K562 (cell line): ENCODE measurements around the gene ART1. TPM values are rescaled to one million over a fixed set of nuclear protein-coding genes. Genes with fewer than 3 reads are reported as not detected.
A peak's percentile ranks its signal among the peaks of the same experiment; 100 is the strongest.

Source experiments
- ATAC-seq: fragments of 200-7000 bp; cut with Tn5 transposase; 3 replicates; pipeline ENCODE4 v1.9.1; 2020; ENCODE audit warnings: moderate library complexity
- BruUV-seq: library from RNA; stranded (reverse); fragments of 400-500 nt; replicated peaks from 2 replicates; lab custom pipeline; 2021; lab: Mats Ljungman, UMichigan
- CTCF ChIA-PET: fragments of 300-600 bp; formaldehyde crosslinking; extraction: SDS; loops from one replicate; lab custom pipeline; 2021; ENCODE audit warnings: low intra/inter-chr PET ratio; lab: Yijun Ruan, JAX
- POLR2A ChIA-PET: fragments of 300-600, 350-650 bp; sonication (Branson Sonifier 250); formaldehyde crosslinking; extraction: SDS; loops from one replicate; lab custom pipeline; 2021; ENCODE audit warnings: antibody characterized with exemption, inconsistent platforms; lab: Yijun Ruan, JAX
- DNase-seq, 4 experiments: peaks; one replicate each; pipeline versions ENCODE4 v3.0.0 to v3.0.0-alpha.2; 2011 to 2018; ENCODE audit warnings: low spot score in 3 of 4, mixed read lengths in 3 of 4; ENCODE audit errors: extremely low read depth in 1 of 4
- FAIRE-seq: peaks from 2 replicates; lab custom pipeline; 2011; peaks lifted over from hg19 to GRCh38; lab: Jason Lieb, UNC
- H2AFZ ChIP-seq: 2 replicates; pipeline ENCODE4 v1.6.0; 2011; ENCODE audit warnings: low read depth, low read length, control low read depth, inconsistent platforms
- H3K27ac ChIP-seq: fragments of 200-600 bp; 3 replicates; pipeline ENCODE4 v1.8.0; 2011; ENCODE audit warnings: low read depth, mild to moderate bottlenecking, control low read depth, inconsistent platforms, low read length, moderate library complexity, mixed read lengths; ENCODE audit errors: extremely low read depth
- H3K27me3 ChIP-seq, 2 experiments: fragments of 300-600 bp in 1 of 2; 2 replicates in 1 of 2; 3 replicates in 1 of 2; pipeline versions ENCODE4 v1.6.0 to v1.8.0; 2011; ENCODE audit warnings: inconsistent platforms in 2 of 2, low read length in 2 of 2, mild to moderate bottlenecking in 1 of 2, mixed read lengths in 1 of 2, moderate library complexity in 1 of 2; ENCODE audit not compliant: control insufficient read depth in 2 of 2, insufficient read depth in 2 of 2
- H3K36me3 ChIP-seq: fragments of 300-600 bp; 3 replicates; pipeline ENCODE4 v1.8.0; 2011; ENCODE audit warnings: mild to moderate bottlenecking, low read length, inconsistent platforms; ENCODE audit not compliant: control insufficient read depth, insufficient read depth
- H3K4me1 ChIP-seq, 2 experiments: fragments of 200-600 bp in 1 of 2; replicated peaks in 1 of 2; 2 replicates in 1 of 2; 3 replicates in 1 of 2; pipeline versions ENCODE4 v1.5.1 to v1.8.0; 2011; ENCODE audit warnings: inconsistent platforms in 2 of 2, low read length in 2 of 2, mild to moderate bottlenecking in 1 of 2, mixed read lengths in 1 of 2, moderate library complexity in 1 of 2; ENCODE audit not compliant: control insufficient read depth in 2 of 2, insufficient read depth in 2 of 2
- H3K4me2 ChIP-seq: 2 replicates; pipeline ENCODE4 v1.6.1; 2011; ENCODE audit warnings: low read length, control low read depth, inconsistent platforms, mixed read lengths; ENCODE audit not compliant: insufficient read depth
- H3K4me3 ChIP-seq: fragments of 200-600 bp; sonication (generic), shearing (Covaris generic); 2 replicates; pipeline ENCODE4 v1.5.1; 2016; ENCODE audit warnings: control low read depth, inconsistent platforms
- H3K79me2 ChIP-seq: fragments of 200-600 bp; 3 replicates; pipeline ENCODE4 v1.8.0; 2011; ENCODE audit warnings: low read length, inconsistent platforms; ENCODE audit not compliant: control insufficient read depth, insufficient read depth
- H3K9ac ChIP-seq, 2 experiments: 2 replicates each; pipeline versions ENCODE4 v1.6.0 to v1.6.1; 2011; ENCODE audit warnings: low read depth in 2 of 2, low read length in 2 of 2, control low read depth in 1 of 2, inconsistent platforms in 1 of 2, mild to moderate bottlenecking in 1 of 2, mixed read lengths in 1 of 2; ENCODE audit not compliant: insufficient read depth in 1 of 2
- H3K9me1 ChIP-seq: one replicate; pipeline ENCODE4 v1.6.0; 2011; ENCODE audit warnings: inconsistent platforms, mild to moderate bottlenecking, low read length, moderate library complexity; ENCODE audit not compliant: control insufficient read depth, insufficient read depth
- H3K9me3 ChIP-seq: replicated peaks from 2 replicates; pipeline ENCODE4 v1.5.1; 2011; ENCODE audit warnings: low read depth, low read length, inconsistent platforms; ENCODE audit not compliant: control insufficient read depth, insufficient read depth
- H4K20me1 ChIP-seq: replicated peaks from 2 replicates; pipeline ENCODE4 v1.6.1; 2011; ENCODE audit warnings: low read length, inconsistent platforms, mixed read lengths; ENCODE audit not compliant: control insufficient read depth, insufficient read depth
- HNRNPL ChIP-seq: fragments of 200-400 bp; formaldehyde crosslinking; IDR thresholded peaks from 2 replicates; pipeline ENCODE4 v1.6.1; 2017; ENCODE audit warnings: low read depth, mild to moderate bottlenecking, low read length
- MYC ChIP-seq, 2 experiments: fragments of 250-450 bp in 1 of 2; sonication (Bioruptor Pico) in 1 of 2; IDR thresholded peaks; 2 replicates each; pipeline versions ENCODE4 v1.5.1 to v1.6.1; 2012 to 2021; ENCODE audit warnings: low read depth in 2 of 2, borderline replicate concordance in 1 of 2, improper control_type of control experiment in 1 of 2, low read length in 1 of 2, mild to moderate bottlenecking in 1 of 2, moderate library complexity in 1 of 2
- WGBS: fragments of 100-300 bp; shearing (Covaris generic); methylation state at CpG from one replicate; pipeline ENCODE4 v1.1.6; 2016; ENCODE audit warnings: low coverage, mixed read lengths; ENCODE audit not compliant: insufficient coverage; ENCODE audit errors: missing lambda C conversion rate; 5-methylcytosine and 5-hydroxymethylcytosine counted together
- in situ Hi-C: fragments of 300-500 bp; cut with MboI; formaldehyde crosslinking; loops from 4 replicates; pipeline ENCODE4 v1.15.0; 2018; ENCODE audit warnings: inconsistent platforms, mixed read lengths
- intact Hi-C: fragments of 100-400 bp; cut with micrococcal nuclease; formaldehyde crosslinking; loops from 2 replicates; pipeline ENCODE4 v1.14.2; 2022
- polyA plus RNA-seq, 8 experiments: library from polyadenylated mRNA; depleted of rRNA in 4 of 8; stranded (reverse) in 5 of 8; unstranded in 3 of 8; fragments of >200 nt; fragmentation: Nextera tagmentation in 2 of 8; fragmentation: Illumina TruSeq in 1 of 8; extraction: Ambion mirVana in 2 of 8; extraction: Trizol in 1 of 8; gene quantifications; 2 replicates each; pipeline versions ENCODE4 v1.2.1 to v1.2.3, GENCODE V29; 2011 to 2014; ENCODE audit warnings: inconsistent platforms in 1 of 8, missing spikeins in 1 of 8
- total RNA-seq, 7 experiments: library from RNA; depleted of rRNA in 6 of 7; stranded (reverse); fragments of >200 nt in 6 of 7; fragmentation: Illumina TruSeq in 2 of 7; extraction: Trizol in 2 of 7; gene quantifications; 2 replicates each; pipeline versions ENCODE4 v1.2.1 to v1.2.3, GENCODE V29; 2011 to 2021; ENCODE audit warnings: low replicate concordance in 1 of 7

The ART1 gene
- total and polyA plus RNA-seq, 9 of the 15 experiments (the other 6 are each of a cell fraction or from before 2014, with no cell fraction given) = not detected

DNA sequence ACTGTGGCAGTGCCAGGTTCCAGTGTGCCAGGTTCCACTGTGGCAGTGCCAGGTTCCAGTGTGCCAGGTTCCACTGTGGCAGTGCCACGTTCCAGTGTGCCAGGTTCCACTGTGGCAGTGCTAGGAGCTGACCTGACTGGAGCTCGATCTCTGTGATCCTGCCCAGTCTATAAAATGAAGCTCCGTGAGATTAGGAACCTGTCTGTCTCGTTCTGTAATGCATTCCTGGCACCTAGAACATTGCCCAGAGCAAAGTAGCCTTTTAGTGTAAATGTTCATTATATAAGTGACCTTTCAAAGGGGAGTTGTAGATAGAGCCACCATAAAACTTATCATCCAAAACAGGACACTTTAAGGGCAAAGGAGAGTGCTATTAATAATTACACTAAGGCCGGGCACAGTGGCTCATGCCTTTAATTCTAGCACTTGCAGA, 39.1 kb upstream of the ART1 start:
- POLR2A ChIA-PET = interaction anchor here (1.1 kb wide), 1 partner anchor 22 kb away, joined by 3 read pairs; no protein-coding TSS in a partner anchor
- H3K27ac ChIP-seq = no peak overlapping the region
- WGBS = 12% methylated on average over 5 of the region's 5 CpGs
- H4K20me1 ChIP-seq = no peaks in the 10 kb centered on the region
- no peaks in the 10 kb centered on the region for H3K9me1 ChIP-seq
- TF ChIP-seq MYC (IDR thresholded peaks at IDR 0.05; ENCODE audit: low read depth, low read length) = no peak
- no peak for TF ChIP-seq MYC (CRISPR knock-in tag; IDR thresholded peaks at IDR 0.05; ENCODE audit: borderline replicate concordance, low read depth)
- peak; percentile 72; the same call in 1 of the 2 replicates for TF ChIP-seq HNRNPL
- H3K27me3 ChIP-seq = peaks cover 2 to 11% of the 10 kb centered on the region in 2 experiments; a peak in 4 of 5 replicates
- H2AFZ ChIP-seq = no peak overlapping the region
- in situ Hi-C loops (loop anchor here (10.0 kb wide), 1 partner anchor 141 kb away; no protein-coding TSS in a partner anchor), intact Hi-C loops (loop anchor here (10.0 kb wide), 1 partner anchor 151 kb away; no protein-coding TSS in a partner anchor)
- no peaks in the 10 kb centered on the region for H3K36me3 ChIP-seq
- BruUV-seq = no TSS peak
- peaks cover 0 to 13% of the 10 kb centered on the region in 2 experiments; a peak in 3 of 5 replicates for H3K4me1 ChIP-seq
- ATAC-seq = no peak
- no peak overlapping the region for H3K9ac ChIP-seq
- no peak overlapping the region for H3K4me3 ChIP-seq
- CTCF ChIA-PET = no interaction called here
- H3K79me2 ChIP-seq = no peaks in the 10 kb centered on the region
- no peak for DNase-seq
- H3K9me3 ChIP-seq = no peaks in the 10 kb centered on the region
- FAIRE-seq = no peak
- peak overlapping the region; percentile 23; the same call in 1 of the 2 replicates for H3K4me2 ChIP-seq
